T follicular helper cell (primary cell): ENCODE data around the gene OR6Q1.
"Not testable (repeated sequence)": the region's sequence is repeated elsewhere in the genome, so short reads cannot be mapped to it uniquely, and the experiment has no call there.

Experiments
- DNase-seq: peaks from one replicate; pipeline ENCODE4 v3.0.0-alpha.2; 2020; ENCODE audit warnings: low read depth
- total RNA-seq, 2 experiments: gene quantifications; one replicate each; lab custom pipeline; 2026; lab: John Stamatoyannopoulos, UW

The OR6Q1 gene
- total RNA-seq: 0 reads per million in 2 experiments

DNA sequence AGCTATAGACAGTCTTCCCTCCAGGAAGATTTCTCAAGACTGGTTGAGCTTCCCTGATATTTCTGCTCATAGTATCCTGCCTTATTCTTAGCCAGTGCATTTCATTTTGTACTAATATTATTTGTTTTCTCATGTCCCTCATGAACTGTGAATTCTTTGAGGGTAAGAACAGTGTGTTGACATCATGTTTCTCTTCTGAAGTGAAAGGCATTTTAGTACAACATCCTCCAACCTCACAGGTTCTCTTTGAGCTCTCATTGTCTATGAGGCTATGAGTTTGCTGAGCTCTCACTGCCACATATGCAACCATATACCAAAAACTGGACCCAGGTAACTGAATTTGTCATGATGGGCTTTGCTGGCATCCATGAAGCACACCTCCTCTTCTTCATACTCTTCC lies at the start of gene OR6Q1:
Gene OR6Q1 (plus strand): TSS at position 301 of the 400 bp plus-strand sequence. CDS start 0 bp downstream, at position 301.
- DNase-seq: no peak

DNA sequence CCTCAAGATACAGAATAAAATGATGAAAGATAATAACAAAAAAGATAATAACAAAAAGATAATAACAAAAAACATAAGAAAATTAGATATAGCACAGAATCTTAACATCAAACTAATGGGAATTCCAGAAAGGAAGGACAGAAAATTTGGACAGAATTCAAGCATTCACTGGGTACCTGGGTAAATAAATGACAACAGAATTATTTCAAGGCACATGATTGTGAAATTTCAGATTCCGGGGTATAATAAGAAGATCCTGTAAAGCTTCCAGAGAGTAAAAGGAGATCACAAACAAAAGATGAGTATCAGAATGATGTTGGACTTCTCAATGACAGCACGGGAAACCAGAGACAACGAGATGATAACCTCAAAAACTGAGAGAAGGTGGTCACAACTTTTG lies 49.2 kb upstream of the OR6Q1 start:
- no peak for DNase-seq

GRCh38 chr11:57982776-57983175 lies 48.0 kb upstream of the OR6Q1 start:
- no peak for DNase-seq

DNA sequence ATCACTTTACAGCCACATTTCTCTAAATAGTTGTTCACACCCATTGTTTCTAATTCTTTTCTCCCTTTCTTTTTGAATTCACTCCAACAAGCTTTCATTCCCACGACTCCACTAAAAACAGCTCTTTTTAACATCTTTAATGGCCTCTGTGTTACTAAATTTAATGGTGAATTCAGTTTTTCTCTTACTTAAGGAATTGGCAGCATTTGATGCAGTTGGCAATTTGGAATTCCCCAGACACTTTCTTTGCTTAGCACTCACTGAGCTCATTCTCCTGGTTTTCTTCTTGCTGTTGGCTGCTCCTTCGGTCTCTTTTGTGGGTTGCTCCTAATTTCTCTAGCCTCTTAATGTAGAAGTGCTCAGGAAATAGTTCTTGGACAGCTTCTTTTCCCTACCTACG lies 47.6 kb upstream of the OR6Q1 start:
- no peak for DNase-seq

- DNase-seq: not testable (repeated sequence)
Observed at GRCh38 chr11:57999523-57999922, 31.2 kb upstream of the OR6Q1 start.

- not testable (repeated sequence) for DNase-seq
Observed at GRCh38 chr11:58000021-58000420, 30.7 kb upstream of the OR6Q1 start.

GRCh38 chr11:58000699-58001098 lies 30.1 kb upstream of the OR6Q1 start:
- DNase-seq: no peak

DNA sequence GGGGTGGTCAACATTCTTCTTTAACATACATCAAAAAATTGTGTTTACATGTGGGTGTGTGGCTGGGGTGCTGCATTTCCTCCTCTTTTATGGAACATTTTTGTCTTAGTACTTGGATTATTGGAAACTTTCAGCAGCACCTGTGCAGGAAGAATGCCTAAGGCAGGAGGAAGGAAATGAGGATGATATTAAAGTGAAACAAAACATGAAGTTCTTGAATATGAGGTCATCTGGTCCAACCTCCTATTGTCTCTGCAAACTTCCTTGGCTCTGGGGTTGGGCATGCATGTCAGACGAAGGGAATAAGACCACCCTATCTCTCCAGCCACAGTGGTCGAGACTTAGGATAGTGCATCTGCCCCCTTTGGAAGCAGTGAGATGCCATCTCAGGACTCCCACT lies 27.7 kb upstream of the OR6Q1 start:
- no peak for DNase-seq

DNA sequence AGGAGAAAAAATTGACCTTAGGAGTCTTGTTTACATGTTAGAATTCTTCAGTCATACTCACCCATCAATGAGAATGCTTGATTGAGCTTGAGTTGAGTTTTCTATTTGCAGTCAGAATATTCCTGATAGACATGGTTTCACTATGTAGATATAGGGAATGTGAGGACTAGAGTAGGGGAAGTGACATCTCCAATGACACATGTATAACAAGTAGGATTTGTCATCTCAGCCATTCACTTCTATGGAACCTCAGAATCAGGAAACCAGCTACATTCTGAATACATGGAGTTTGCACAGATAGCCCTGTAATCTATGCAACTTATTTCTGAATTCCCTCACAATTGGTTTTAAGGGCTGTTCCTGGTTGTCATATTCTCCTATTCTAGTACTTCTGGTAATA lies 27.2 kb upstream of the OR6Q1 start:
- DNase-seq: no peak

DNA sequence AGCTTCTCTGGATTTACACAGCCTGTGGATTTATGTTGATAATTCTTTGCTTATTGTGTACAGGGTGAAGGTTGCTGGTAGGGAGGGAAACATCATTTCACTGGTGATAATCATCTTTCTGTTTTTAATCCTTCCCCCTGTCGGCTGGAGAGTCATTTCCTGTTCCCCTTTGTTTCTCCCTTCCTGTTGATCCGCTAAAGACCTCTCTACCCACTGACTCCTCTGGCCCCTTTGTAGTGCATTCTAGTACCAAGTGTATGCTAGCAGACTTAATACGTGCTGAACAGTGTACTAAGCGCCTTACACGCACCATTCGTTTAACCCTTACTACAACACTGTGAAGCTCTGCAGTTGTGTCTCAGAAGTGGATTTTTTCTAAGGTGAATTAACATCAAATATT lies 26.1 kb upstream of the OR6Q1 start:
- no peak for DNase-seq

DNA sequence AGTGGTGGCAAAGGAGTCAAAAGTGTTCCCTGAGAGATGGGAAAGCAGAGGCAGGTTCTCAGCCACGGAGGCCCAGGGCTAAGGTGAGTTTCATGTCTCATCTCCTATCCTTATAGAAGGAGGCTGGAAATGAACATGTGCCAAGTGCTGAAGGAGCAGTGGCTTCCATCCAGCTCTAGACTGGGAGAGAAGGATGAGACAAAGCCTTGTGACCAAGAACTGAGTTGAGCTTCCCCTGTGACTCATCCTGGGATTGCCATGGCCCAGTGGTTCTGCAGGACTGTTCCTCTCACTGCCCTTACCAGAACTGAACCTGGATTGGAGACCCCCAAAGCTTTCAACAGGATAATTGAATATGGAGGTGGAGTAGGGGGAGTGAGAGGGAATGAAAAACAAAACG lies 23.8 kb upstream of the OR6Q1 start:
- DNase-seq: no peak

DNA sequence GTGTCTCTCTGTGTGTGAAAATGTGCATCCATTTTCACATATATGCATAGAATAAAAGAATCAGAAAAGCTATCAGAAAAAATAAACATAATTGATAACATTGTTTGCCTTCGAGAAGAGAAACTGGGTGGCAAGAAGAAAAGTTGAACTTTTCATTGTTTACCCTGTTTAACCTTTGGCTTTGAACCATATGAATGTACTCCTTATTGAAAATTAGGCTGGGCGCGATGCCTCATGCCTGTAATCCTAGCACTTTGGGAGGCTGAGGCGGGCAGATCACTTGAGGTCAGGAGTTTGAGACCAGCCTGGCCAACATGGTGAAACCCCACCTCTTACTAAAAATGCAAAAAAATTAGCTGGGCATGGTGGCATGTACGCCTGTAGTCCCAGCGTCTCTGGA lies 19.0 kb upstream of the OR6Q1 start:
- DNase-seq: no peak

DNA sequence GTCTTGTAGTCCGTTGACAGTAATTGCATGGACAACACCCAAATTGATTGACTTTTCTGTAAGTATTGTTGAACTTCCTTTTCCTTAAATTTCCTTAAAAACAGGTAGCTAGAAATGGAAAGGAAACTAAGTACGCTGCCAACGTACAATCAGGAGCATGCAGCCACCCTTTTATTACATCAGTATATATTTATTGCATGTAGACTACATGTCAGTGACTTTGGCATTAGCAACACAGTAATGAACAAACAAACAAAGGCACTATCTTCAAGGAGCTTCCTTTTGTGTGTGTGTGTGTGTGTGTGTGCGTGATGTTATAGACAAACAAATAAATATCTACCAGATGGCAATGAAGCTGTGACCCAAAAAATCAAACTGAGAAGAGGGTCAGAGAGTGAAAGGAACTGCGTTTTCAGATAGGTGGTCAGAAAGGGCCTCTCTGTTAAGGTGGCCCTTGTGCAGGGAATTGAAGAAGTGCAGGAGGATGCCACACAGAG lies 7.3 kb upstream of the OR6Q1 start, which contains the start of gene OR9Q1:
Gene OR9Q1 (plus strand): TSS at position 447 of the 497 bp plus-strand sequence. CDS start 155,564 bp downstream, outside the sequence.
- no peak for DNase-seq

GRCh38 chr11:58024601-58025091 lies 6.1 kb upstream of the OR6Q1 start:
- DNase-seq: no peak

- DNase-seq: no peak
Observed at GRCh38 chr11:58027341-58027740, 3.4 kb upstream of the OR6Q1 start.

DNA sequence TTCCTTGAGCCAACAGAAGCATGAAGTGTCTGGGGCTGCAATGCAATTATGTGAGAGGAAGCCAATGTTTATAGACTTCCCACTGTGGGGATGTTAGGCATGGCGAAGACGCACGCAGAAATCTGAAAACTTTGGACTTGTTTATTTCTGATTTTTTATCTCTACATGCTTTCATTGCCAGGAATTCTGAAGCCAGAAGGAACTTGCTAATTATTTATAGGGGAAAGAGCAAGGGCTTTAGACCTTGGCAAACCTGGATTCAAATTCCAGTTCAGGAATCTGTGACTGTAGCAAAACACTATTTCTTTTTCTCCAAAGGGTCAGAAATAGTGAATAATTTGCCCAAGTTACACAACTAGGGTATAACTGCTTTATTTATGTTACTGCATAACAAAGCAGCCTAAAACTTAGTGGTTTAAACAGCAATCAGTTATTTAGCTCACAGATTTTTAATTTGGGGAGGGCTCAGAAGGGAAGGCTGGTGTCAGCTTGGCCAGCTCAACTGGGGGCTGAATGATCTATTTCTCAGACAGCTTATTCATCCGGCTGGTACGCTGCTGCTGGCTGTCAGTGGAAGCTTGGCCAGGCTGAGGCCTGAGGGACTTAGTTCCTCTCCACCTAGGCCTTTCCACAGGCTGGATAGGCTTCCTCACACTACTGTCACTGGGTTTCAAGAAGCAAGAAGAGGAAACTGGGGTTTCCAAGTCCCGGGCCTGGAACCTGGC lies 1.9 kb upstream of the OR6Q1 start:
- DNase-seq: no peak

DNA sequence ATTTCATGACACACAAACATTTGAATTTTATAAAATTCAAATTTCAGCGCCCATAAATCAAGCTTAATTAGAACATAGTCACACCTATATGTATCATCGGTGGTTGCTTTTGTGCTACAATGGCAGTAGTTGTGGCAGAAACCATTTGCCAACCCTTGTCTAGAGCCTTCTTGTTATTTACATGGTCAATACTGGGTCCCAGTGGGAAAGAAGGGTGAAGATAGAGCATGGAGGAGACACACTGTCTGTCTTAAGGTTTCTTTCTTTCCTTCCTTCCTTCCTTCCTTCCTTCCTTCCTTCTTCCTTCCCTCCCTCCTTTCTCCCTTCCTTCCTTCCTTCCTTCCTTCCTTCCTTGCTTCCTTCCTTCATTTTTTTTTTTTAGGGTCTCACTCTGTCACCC lies 3.7 kb downstream of the OR6Q1 start:
- no peak for DNase-seq

DNA sequence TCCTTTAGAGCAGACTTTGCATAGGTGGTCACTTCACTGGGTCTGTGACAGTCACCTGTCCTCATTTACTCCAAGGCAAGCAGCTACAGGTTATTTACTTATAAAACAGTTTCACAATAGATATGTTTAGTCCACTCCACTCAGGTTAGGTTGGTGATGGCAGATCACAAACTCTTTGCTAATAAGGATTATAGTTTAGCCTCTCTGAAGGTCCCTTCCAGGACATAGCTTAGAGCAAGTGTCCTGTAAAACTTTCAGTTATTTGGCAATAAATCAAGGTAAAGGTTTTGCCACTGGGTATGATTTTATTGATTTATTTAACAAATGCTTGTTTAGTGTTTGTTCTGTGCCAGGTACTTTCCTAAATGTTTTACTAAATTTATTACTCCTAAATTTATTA lies 8.8 kb downstream of the OR6Q1 start:
- no peak for DNase-seq

GRCh38 chr11:58043379-58043778 lies 12.6 kb downstream of the OR6Q1 start:
- DNase-seq: no peak

DNA sequence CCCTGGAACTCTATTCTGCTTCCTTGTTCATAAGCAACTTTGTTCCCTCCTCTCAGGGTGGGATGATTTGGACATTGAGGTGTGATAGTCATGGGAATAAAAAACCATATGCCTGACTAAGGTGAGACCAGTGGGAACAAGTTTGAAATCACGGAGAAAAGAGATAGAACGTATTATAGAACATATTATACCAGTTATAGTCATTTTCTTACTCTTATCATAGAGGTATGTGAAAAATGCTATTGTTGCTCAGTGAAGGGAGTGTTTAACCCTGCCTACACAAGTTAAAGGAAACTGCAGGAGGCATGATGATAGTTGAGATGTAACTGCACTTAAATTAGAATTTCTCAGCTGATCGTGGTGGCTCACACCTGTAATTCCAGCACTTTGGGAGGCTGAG lies 15.5 kb downstream of the OR6Q1 start:
- no peak for DNase-seq

GRCh38 chr11:58047818-58048217 lies 17.1 kb downstream of the OR6Q1 start:
- no peak for DNase-seq

- no peak for DNase-seq
Observed at GRCh38 chr11:58055806-58056401, 25.2 kb downstream of the OR6Q1 start.

- DNase-seq: no peak
Observed at GRCh38 chr11:58057481-58057880, 26.7 kb downstream of the OR6Q1 start.
